ENCODE measurements around the gene CYS1. TPM values are rescaled to one million over a fixed set of nuclear protein-coding genes. Genes with fewer than 3 reads are reported as not detected.

CYS1 gene
- polyA plus RNA-seq, 1 donor from 2014 or later, result not detected

GRCh38 chr2:10026940-10027569 lies 53.2 kb downstream of the CYS1 start:
- Histone ChIP-seq H3K9me2 (ENCODE audit: insufficient read depth, low read length) (no peaks in the 10 kb centered on the region), H3K27ac (ENCODE audit: low read length) (no peak overlapping the region), H2AFZ (ENCODE audit: low read depth, low read length) (no peak overlapping the region), H3K4me2 (ENCODE audit: low read length) (no peak overlapping the region), H3K9ac (ENCODE audit: low read length) (no peak overlapping the region), H3K36me3 (ENCODE audit: insufficient read depth, low read length) (no peaks in the 10 kb centered on the region), H3K4me3 (ENCODE audit: low read length) (no peak overlapping the region), H3K79me2 (replicated peaks; ENCODE audit: insufficient read depth, low read length) (no peaks in the 10 kb centered on the region), H3K27me3 (ENCODE audit: insufficient read depth, low read depth, low read length) (no peaks in the 10 kb centered on the region), H3K9me3 (ENCODE audit: low read length) (no peaks in the 10 kb centered on the region), H3F3A (ENCODE audit: insufficient read depth, low read length, poor library complexity, severe bottlenecking) (no peaks in the 10 kb centered on the region), H4K20me1 (ENCODE audit: insufficient read depth) (no peaks in the 10 kb centered on the region)
- no peak for TF ChIP-seq RAD21 (conservative IDR thresholded peaks at IDR 0.05)

GRCh38 chr2:10022966-10023662 lies 57.1 kb downstream of the CYS1 start:
- Histone ChIP-seq H3K4me3 (ENCODE audit: low read length) (no peak overlapping the region), H3K27me3 (ENCODE audit: insufficient read depth, low read depth, low read length) (no peaks in the 10 kb centered on the region), H3K79me2 (replicated peaks; ENCODE audit: insufficient read depth, low read length) (no peaks in the 10 kb centered on the region), H3F3A (ENCODE audit: insufficient read depth, low read length, poor library complexity, severe bottlenecking) (no peaks in the 10 kb centered on the region), H3K9me2 (ENCODE audit: insufficient read depth, low read length) (no peaks in the 10 kb centered on the region), H3K9me3 (ENCODE audit: low read length) (no peaks in the 10 kb centered on the region), H4K20me1 (ENCODE audit: insufficient read depth) (no peaks in the 10 kb centered on the region), H3K9ac (ENCODE audit: low read length) (no peak overlapping the region), H3K27ac (ENCODE audit: low read length) (no peak overlapping the region), H3K4me2 (ENCODE audit: low read length) (no peak overlapping the region), H2AFZ (ENCODE audit: low read depth, low read length) (no peak overlapping the region), H3K36me3 (ENCODE audit: insufficient read depth, low read length) (no peaks in the 10 kb centered on the region)
- TF ChIP-seq MXI1 (conservative IDR thresholded peaks at IDR 0.05; ENCODE audit: poor library complexity, severe bottlenecking), result no peak
- TF ChIP-seq SMC3 (conservative IDR thresholded peaks at IDR 0.05; ENCODE audit: poor library complexity), result no peak
- no peak for TF ChIP-seq EP300 (conservative IDR thresholded peaks at IDR 0.05; ENCODE audit: poor library complexity, severe bottlenecking)
- TF ChIP-seq REST (IDR thresholded peaks at IDR 0.05; ENCODE audit: borderline replicate concordance), result no peak
- TF ChIP-seq POLR2AphosphoS5 (IDR thresholded peaks at IDR 0.05), result no peak
- TF ChIP-seq RAD21 (conservative IDR thresholded peaks at IDR 0.05), result no peak
- no peak for TF ChIP-seq CTCF (IDR thresholded peaks at IDR 0.05; ENCODE audit: poor library complexity, severe bottlenecking)

- Histone ChIP-seq H3K36me3 (ENCODE audit: insufficient read depth, low read length) (no peaks in the 10 kb centered on the region), H3K4me3 (ENCODE audit: low read length) (no peak overlapping the region), H3K9me3 (ENCODE audit: low read length) (no peaks in the 10 kb centered on the region), H3K9ac (ENCODE audit: low read length) (no peak overlapping the region), H3F3A (ENCODE audit: insufficient read depth, low read length, poor library complexity, severe bottlenecking) (no peaks in the 10 kb centered on the region), H3K9me2 (ENCODE audit: insufficient read depth, low read length) (no peaks in the 10 kb centered on the region), H4K20me1 (ENCODE audit: insufficient read depth) (no peaks in the 10 kb centered on the region), H3K4me2 (ENCODE audit: low read length) (no peak overlapping the region), H3K79me2 (replicated peaks; ENCODE audit: insufficient read depth, low read length) (no peaks in the 10 kb centered on the region), H2AFZ (ENCODE audit: low read depth, low read length) (no peak overlapping the region), H3K27ac (ENCODE audit: low read length) (no peak overlapping the region), H3K27me3 (ENCODE audit: insufficient read depth, low read depth, low read length) (no peaks in the 10 kb centered on the region)
- no peak for TF ChIP-seq SMC3 (conservative IDR thresholded peaks at IDR 0.05; ENCODE audit: poor library complexity)
Observed at GRCh38 chr2:10022445-10022844, 57.8 kb downstream of the CYS1 start.

Measured in neural cell (in vitro differentiated cells).